DOHH2 (cell line): ENCODE measurements around the gene MBOAT7.

Experiments
- H3F3A ChIP-seq: fragments of 200-600 bp; sonication (generic), shearing (Covaris generic); 2 replicates; pipeline ENCODE4 v1.6.0; 2016; ENCODE audit warnings: antibody characterized with exemption, mild to moderate bottlenecking; ENCODE audit not compliant: control insufficient read depth, insufficient read depth
- H3K27ac ChIP-seq: fragments of 200-600 bp; sonication (generic); 2 replicates; pipeline ENCODE4 v1.5.1; 2014; ENCODE audit warnings: low read depth, mild to moderate bottlenecking, low read length, moderate library complexity
- H3K27me3 ChIP-seq: fragments of 200-600 bp; sonication (generic); 2 replicates; pipeline ENCODE4 v1.6.1; 2014; ENCODE audit warnings: mild to moderate bottlenecking, low read length, mixed read lengths; ENCODE audit not compliant: control insufficient read depth
- H3K36me3 ChIP-seq: fragments of 200-600 bp; sonication (generic); 2 replicates; pipeline ENCODE4 v1.6.1; 2014; ENCODE audit warnings: mild to moderate bottlenecking, low read length, moderate library complexity, mixed read lengths; ENCODE audit not compliant: control insufficient read depth
- H3K4me1 ChIP-seq: fragments of 200-600 bp; sonication (generic); 2 replicates; pipeline ENCODE4 v1.6.1; 2014; ENCODE audit warnings: mild to moderate bottlenecking, low read length, mixed read lengths; ENCODE audit not compliant: control insufficient read depth
- H3K4me2 ChIP-seq: fragments of 200-600 bp; sonication (generic); 2 replicates; pipeline ENCODE4 v1.6.0; 2014; ENCODE audit warnings: mild to moderate bottlenecking, low read length, moderate library complexity
- H3K4me3 ChIP-seq: fragments of 200-600 bp; sonication (generic); 2 replicates; pipeline ENCODE4 v1.5.1; 2014; ENCODE audit warnings: mild to moderate bottlenecking, low read length, mixed read lengths
- H3K79me2 ChIP-seq: fragments of 200-600 bp; sonication (generic); 2 replicates; pipeline ENCODE4 v1.6.1; 2014; ENCODE audit warnings: mild to moderate bottlenecking, low read length, mixed read lengths; ENCODE audit not compliant: control insufficient read depth
- H3K9me2 ChIP-seq: fragments of 200-600 bp; sonication (generic); replicated peaks from 2 replicates; pipeline ENCODE4 v1.6.1; 2014; ENCODE audit warnings: mild to moderate bottlenecking, low read length, mixed read lengths; ENCODE audit not compliant: control insufficient read depth
- H3K9me3 ChIP-seq: fragments of 200-600 bp; sonication (generic); 2 replicates; pipeline ENCODE4 v1.6.1; 2014; ENCODE audit warnings: antibody characterized with exemption, low read length, mixed read lengths; ENCODE audit not compliant: control insufficient read depth, insufficient read depth
- H4K20me1 ChIP-seq: fragments of 200-600 bp; sonication (generic); 2 replicates; pipeline ENCODE4 v1.6.0; 2014; ENCODE audit warnings: low read depth, mild to moderate bottlenecking, antibody characterized with exemption, low read length, moderate library complexity; ENCODE audit not compliant: control insufficient read depth, insufficient read depth
- EZH2phosphoT487 ChIP-seq: fragments of 200-600 bp; sonication (generic); IDR thresholded peaks from 2 replicates; pipeline ENCODE4 v1.6.1; 2017; ENCODE audit warnings: borderline replicate concordance, mild to moderate bottlenecking, antibody characterized with exemption, low read length, moderate library complexity, mixed read lengths
- TF ChIP-seq, protein P1 (sequence below): fragments of 200-600 bp; sonication (generic); IDR thresholded peaks from one replicate; pipeline ENCODE4 v1.5.1; 2014; ENCODE audit warnings: antibody characterized with exemption, mild to moderate bottlenecking, low read depth, low read length; ENCODE audit not compliant: poor library complexity, severe bottlenecking

Gene MBOAT7

DNA sequence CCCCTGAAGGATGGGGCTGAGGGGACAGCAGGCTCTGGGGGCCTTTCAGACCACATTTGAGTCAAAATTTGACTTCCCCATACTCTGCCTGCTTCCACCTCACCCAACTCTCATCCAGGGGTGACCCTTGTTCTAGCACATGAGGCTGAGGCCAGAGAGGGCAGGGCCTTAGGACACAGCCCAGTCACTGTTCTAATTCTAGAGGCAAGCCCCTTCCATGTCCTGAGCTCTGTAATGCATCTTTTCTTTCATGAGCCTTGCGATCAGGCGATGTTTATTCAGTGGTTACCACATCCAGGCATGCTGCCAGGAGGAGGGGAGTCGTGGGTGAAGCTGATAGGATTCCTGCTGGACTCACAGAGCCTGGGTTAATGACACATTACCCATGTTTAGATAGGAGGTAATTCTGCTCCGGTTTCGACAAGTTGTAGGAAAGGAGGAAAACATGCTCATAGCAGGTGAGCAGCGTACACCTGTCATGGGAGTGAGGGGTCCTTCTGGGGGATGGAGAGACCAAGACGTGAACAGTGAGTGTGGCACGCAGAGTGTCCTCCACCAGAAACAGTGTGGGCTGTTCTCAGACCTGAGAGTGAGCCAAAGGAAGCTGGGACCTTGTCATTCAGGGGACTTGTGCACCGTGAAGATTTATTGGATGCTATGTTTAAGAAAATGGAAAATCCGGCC lies 20.6 kb upstream of the MBOAT7 start:
- H3F3A ChIP-seq = peaks cover 50% of the 10 kb centered on the region
- TF ChIP-seq EZH2phosphoT487 = no peak
- TF ChIP-seq, protein P1, sequence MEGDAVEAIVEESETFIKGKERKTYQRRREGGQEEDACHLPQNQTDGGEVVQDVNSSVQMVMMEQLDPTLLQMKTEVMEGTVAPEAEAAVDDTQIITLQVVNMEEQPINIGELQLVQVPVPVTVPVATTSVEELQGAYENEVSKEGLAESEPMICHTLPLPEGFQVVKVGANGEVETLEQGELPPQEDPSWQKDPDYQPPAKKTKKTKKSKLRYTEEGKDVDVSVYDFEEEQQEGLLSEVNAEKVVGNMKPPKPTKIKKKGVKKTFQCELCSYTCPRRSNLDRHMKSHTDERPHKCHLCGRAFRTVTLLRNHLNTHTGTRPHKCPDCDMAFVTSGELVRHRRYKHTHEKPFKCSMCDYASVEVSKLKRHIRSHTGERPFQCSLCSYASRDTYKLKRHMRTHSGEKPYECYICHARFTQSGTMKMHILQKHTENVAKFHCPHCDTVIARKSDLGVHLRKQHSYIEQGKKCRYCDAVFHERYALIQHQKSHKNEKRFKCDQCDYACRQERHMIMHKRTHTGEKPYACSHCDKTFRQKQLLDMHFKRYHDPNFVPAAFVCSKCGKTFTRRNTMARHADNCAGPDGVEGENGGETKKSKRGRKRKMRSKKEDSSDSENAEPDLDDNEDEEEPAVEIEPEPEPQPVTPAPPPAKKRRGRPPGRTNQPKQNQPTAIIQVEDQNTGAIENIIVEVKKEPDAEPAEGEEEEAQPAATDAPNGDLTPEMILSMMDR = no peak
- peaks cover 50% of the 10 kb centered on the region for H3K36me3 ChIP-seq
- no peak overlapping the region for H3K27ac ChIP-seq
- peaks cover 18% of the 10 kb centered on the region for H4K20me1 ChIP-seq
- no peaks in the 10 kb centered on the region for H3K9me3 ChIP-seq
- H3K79me2 ChIP-seq = peaks cover 34% of the 10 kb centered on the region
- H3K4me1 ChIP-seq = peaks cover 13% of the 10 kb centered on the region
- H3K4me3 ChIP-seq = no peak overlapping the region
- no peaks in the 10 kb centered on the region for H3K27me3 ChIP-seq
- H3K9me2 ChIP-seq = no peaks in the 10 kb centered on the region
- H3K4me2 ChIP-seq = no peak overlapping the region

DNA sequence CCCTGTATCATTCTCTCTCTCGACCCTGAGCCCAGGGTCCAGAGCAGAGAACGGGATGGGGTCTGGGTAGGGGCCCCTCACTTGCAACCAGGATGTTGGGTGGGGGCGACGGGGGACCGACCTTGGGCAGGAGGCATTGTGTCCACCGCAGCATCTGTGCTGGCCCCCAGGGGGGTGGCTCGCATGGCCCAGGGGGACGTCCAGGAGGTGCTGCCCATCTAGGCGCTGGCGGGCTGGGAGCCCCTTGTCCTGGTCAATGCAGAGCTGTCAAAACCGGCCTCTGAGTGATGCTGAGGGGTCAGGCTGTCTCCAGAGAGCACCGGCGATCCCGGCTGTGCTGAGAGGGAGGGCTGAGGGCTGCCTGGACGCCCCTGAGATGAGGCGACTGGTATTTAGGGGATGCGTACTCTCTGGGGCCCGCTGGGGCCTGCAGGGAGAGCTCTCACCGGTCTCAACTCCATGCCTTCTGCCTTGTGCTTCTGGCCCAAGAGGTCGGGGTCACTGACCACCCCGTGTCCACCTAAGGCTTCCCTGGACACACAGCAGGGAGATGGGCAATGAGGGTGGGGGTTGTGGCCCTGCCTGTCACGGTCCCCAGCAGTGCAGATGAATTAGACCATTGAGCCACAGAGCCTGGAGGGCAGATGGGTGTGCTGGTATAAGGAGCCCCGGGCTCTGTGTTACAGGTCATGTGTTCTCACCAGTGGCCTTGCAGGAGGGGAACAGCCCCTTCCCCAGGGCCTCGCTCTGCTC lies 19.9 kb upstream of the MBOAT7 start:
- Histone ChIP-seq H3K4me2 (no peak overlapping the region), H3K79me2 (peaks cover 41% of the 10 kb centered on the region), H3K36me3 (peaks cover 57% of the 10 kb centered on the region), H3K4me1 (peaks cover 20% of the 10 kb centered on the region), H3K9me3 (no peaks in the 10 kb centered on the region), H3K27me3 (no peaks in the 10 kb centered on the region), H3K27ac (no peak overlapping the region), H3F3A (peaks cover 57% of the 10 kb centered on the region), H3K9me2 (no peaks in the 10 kb centered on the region), H3K4me3 (no peak overlapping the region), H4K20me1 (peaks cover 25% of the 10 kb centered on the region)
- TF ChIP-seq, protein P1 = no peak
- TF ChIP-seq EZH2phosphoT487 = no peak

DNA sequence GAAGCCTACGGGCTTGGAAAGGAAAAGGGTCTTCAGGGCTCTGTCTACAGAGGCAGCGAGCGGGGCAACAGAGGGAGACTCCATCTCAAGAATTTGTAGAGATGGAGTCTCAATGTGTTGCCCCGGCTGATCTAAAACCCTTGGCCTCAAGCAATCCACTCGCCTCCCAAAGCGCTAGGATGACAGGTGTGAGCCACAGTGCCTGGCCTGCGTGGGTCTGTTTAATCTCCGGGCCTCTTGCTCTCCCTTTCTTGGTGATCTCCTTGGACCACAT lies 19.3 kb upstream of the MBOAT7 start:
- TF ChIP-seq EZH2phosphoT487 = no peak
- TF ChIP-seq, protein P1 = no peak
- H3K4me2 ChIP-seq = no peak overlapping the region
- H4K20me1 ChIP-seq = peaks cover 26% of the 10 kb centered on the region
- H3K9me3 ChIP-seq = no peaks in the 10 kb centered on the region
- peaks cover 46% of the 10 kb centered on the region for H3K79me2 ChIP-seq
- H3F3A ChIP-seq = peaks cover 60% of the 10 kb centered on the region
- H3K27ac ChIP-seq = no peak overlapping the region
- peaks cover 63% of the 10 kb centered on the region for H3K36me3 ChIP-seq
- no peak overlapping the region for H3K4me3 ChIP-seq
- H3K9me2 ChIP-seq = no peaks in the 10 kb centered on the region
- peaks cover 25% of the 10 kb centered on the region for H3K4me1 ChIP-seq
- H3K27me3 ChIP-seq = no peaks in the 10 kb centered on the region
